ENCODE data around the gene PDE4D. TPM values are rescaled to one million over a fixed set of nuclear protein-coding genes. Genes with fewer than 3 reads are reported as not detected.

Gene PDE4D
- total RNA-seq, 1 experiment from 2014 or later = 62.6 TPM

DNA sequence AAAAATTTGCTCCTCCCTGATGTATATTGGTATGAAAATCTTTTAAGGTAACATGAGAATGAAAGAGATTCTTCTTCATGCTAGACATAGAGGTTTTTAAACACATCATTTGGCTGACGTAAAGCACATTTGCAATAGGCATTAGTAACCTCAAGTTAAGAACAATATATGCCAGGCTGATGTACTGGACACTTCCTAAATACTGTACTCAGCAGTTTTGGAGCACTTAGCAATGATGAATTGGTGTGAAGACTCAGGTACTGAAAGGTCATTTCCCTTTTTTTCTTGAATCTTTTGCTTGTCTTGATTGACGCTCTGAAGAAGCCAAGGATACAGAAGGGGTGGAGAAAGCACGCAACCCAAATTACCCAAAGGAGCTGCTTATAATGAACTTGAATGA is 322.5 kb downstream of the PDE4D start:
- in situ Hi-C loops (cut with HindIII; ENCODE audit: low pct_unique_long_range_greater_than_20kb, low sequenced_read_pairs) = no loop called here

DNA sequence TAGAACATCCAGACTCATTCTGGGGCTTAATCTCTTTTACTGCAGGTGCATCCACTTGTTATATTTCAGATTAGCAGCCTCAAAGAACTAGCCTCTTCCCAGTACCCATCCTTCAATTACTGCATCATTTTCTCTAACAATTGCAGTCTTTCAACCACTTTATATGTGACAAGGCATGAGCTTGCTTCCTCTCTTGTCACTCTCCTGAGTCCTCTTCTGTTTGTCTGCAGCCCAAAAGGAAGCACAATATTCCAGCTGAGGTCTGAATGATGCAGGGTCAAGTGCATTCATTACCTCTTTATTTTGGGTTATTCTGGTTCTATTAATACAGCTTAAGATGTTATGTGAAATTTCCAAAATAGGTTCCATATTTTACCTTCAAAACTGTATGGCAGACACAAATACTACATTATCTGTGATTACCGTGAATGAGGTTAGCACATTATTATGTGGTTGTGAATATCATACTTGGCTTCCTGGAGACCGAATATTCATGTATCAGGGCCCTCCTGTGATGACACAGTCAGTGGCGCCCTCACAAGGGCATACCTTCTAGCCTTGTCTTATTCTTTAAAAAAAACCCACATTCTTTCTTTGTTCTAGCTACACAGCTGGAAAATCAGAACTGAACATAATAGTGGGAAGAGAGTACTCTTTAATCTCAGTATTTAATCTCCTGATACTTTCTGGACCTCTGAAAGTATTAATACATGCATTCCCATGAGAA is 323.8 kb downstream of the PDE4D start:
- in situ Hi-C loops (cut with HindIII; ENCODE audit: low pct_unique_long_range_greater_than_20kb, low sequenced_read_pairs) = no loop called here

More for the DNA sequence above, 322.5 kb downstream of the PDE4D start:
- no peak for DNase-seq (ENCODE audit: low read depth, low spot score)

DNA sequence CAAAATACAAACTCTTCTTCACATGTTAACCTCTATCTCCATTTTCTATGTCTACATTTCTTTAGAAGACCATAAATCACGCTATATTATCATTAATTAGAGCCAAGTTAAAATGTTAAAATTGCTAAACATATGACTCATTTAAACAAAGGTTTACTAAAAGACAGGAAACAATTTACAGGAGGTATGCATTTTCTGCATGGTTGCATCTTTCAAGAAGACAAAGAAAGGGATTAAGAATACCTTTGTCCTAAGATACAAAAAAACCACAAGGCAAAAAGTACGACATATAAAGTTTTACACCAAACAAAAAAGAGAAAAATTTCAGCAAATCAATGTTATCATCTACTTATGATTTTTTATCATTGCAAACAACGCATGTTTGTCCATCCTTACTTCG is 324.4 kb downstream of the PDE4D start:
- DNase-seq (ENCODE audit: low read depth, low spot score) = no peak
- in situ Hi-C loops (cut with HindIII; ENCODE audit: low pct_unique_long_range_greater_than_20kb, low sequenced_read_pairs) = no loop called here

More for the DNA sequence above, 323.8 kb downstream of the PDE4D start:
- DNase-seq (ENCODE audit: low read depth, low spot score) = no peak

DNA sequence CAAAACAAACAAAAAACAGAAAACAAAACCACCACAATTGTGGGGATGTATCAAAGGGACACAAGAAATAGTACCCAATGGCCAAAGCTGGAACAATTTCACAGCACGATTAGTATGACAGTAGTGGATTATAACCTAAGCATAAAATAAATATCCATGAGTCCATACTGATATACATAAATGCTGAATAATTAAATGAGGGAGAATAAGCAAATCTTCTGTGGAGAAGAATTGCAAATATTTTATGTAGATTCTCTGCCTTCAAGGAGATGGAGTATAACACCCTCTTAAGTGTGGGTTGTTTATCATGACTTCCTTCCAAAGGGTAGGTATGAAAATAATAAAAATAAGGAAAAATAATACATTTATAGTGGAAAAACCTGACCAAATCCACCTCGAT is 325.4 kb downstream of the PDE4D start:
- in situ Hi-C loops (cut with HindIII; ENCODE audit: low pct_unique_long_range_greater_than_20kb, low sequenced_read_pairs) = no loop called here
- DNase-seq (ENCODE audit: low read depth, low spot score) = no peak

DNA sequence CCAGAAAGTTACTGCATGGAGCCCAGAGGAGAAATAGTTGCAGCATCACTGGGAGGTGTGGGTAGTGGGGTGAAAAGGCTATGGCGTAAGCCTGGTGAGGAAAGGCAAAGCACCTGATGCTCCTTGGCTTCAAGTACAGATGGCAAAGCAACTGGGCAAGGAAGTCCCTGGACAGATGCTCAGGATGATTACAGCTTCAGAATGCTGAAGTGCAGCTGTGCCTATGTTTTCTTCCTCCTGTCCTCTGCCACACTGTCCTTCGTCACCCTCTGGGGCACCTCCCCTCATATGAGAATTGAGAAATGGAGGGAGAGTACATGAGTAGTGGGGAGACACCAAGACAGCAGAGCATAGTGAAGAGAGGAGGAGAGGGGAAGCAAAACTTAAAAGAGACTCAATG is 328.0 kb downstream of the PDE4D start:
- DNase-seq (ENCODE audit: low read depth, low spot score) = no peak
- in situ Hi-C loops (cut with HindIII; ENCODE audit: low pct_unique_long_range_greater_than_20kb, low sequenced_read_pairs) = no loop called here

DNA sequence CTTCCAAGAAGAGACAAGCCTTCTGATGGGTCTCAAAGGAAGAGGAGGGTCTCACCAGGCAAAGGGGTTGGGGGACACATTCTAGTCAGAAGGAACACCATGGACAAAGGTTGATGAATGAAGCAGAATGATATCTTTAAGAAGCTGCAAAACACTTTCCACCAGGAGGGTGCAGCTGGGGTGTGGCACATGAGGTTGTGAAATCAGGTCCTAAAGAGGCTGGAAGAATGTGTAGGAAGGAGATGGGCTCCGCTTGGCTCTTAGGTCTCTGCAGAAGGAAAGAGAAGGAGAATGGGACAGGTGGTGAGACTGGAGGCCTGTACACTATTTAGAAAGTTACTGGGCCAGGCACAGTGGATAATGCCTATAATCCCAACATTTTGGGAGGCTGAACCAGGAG is 328.6 kb downstream of the PDE4D start:
- DNase-seq (ENCODE audit: low read depth, low spot score) = no peak

DNA sequence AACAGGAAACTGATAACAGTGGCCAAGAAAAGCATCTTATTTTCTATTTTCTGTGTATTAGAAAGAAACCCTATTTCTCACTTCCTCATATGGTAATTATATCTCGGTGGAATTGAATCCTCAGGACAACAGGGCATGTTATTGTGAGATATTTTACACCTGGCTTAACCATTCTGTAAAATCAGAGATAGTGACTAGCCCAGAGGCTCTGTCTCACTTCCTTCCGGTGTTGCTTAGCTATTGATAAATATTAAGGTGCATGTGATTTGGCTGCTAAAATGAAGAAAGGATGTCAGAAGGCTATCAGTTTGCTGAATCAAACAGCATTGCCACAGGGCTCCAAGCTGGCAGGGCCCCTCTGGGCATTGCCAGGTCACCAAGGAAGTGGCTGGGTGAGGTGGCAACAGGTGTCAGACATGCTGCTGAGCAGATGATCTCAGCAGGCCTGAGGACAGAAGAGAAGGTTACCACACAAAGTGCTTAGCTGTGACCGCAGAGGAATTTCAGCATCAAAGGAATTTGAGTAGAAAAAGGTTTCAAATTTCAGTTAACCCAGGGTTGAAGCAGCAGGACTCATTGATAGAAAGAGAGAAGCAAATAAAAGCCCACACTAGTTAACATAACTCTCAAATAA is 330.7 kb downstream of the PDE4D start:
- peak; percentile 25 for DNase-seq (ENCODE audit: low read depth, low spot score)
- in situ Hi-C loops (cut with HindIII; ENCODE audit: low pct_unique_long_range_greater_than_20kb, low sequenced_read_pairs) = no loop called here

More for the DNA sequence above, 328.6 kb downstream of the PDE4D start:
- in situ Hi-C loops (cut with HindIII; ENCODE audit: low pct_unique_long_range_greater_than_20kb, low sequenced_read_pairs) = no loop called here

DNA sequence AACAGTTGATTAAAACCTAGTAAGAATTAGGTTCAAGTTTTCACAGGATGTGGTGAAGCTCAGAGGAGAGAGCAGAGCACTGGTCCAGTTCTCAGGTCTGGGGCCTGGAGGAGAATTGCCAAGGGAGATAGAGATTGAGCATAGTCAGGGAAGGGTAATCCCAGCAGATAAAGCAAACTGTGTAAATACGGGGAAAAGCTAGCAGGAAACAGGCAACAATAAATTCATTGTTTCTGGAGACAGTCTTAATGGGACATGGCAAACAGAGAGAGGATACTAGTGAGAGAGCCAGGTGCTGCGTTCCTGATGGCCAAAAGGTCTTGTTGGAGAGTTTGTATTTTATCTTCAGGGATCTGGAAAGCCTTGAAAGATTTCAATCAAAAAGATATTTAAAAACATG is 333.0 kb downstream of the PDE4D start:
- DNase-seq (ENCODE audit: low read depth, low spot score) = peak; percentile 54
- in situ Hi-C loops (cut with HindIII; ENCODE audit: low pct_unique_long_range_greater_than_20kb, low sequenced_read_pairs) = no loop called here

DNA sequence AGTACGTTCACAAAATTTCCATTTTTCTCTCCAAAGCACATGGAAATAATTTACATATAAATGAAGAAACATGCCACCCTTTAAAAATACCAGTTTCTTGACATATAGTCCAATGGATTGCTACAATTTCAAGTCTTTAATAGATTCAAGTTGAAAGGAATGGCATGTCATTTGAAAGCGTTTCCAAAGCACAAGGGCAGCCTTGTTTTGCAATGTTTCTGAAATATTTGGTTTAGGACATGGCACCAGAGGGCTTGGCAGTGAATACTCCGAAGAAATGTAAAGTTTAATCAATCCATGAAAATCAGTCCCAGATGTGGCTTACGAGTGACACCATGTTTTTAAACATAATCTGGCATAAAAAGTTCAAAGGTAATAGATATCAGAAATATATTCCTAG is 333.7 kb downstream of the PDE4D start:
- in situ Hi-C loops (cut with HindIII; ENCODE audit: low pct_unique_long_range_greater_than_20kb, low sequenced_read_pairs) = no loop called here

DNA sequence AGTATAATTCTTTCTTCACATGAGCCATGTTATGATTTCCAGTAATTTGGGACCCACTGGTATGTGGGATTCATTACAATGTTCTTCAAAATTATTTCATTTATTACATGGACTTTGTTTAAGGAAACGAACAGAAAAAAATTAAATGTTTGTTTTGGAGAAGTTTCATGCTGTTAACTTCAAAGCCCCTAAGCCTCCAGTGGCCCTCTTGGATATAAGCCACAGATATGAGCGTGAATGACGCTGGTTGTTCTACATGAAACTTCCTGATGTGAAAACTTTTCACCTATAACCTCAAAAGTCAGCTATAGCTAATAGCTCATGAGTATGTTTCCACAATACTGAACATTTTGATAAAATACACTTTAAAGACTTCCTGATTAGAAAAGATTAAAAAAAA is 334.2 kb downstream of the PDE4D start:
- in situ Hi-C loops (cut with HindIII; ENCODE audit: low pct_unique_long_range_greater_than_20kb, low sequenced_read_pairs) = no loop called here

More for the DNA sequence above, 333.7 kb downstream of the PDE4D start:
- DNase-seq (ENCODE audit: low read depth, low spot score) = peak; percentile 17

DNA sequence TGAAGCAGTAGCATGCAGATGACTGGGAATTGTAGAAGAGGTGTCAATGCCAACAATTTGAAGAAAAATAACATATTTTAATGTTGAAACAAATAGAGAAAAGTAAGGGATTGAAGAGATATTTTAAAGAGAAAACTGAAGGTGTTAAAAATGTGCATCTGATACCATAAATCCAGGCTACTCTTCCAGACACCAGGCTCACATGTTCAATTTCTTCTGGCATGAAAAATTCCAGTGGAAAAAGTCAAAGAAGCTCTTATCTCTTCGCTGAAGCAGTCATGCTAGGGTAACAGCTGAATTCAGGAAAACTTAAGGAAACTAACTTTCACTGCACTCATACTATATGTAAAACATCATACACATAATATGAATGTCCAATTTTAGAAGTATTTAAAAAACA is 335.0 kb downstream of the PDE4D start:
- in situ Hi-C loops (cut with HindIII; ENCODE audit: low pct_unique_long_range_greater_than_20kb, low sequenced_read_pairs) = no loop called here
- no peak for DNase-seq (ENCODE audit: low read depth, low spot score)

More for the DNA sequence above, 334.2 kb downstream of the PDE4D start:
- no peak for DNase-seq (ENCODE audit: low read depth, low spot score)

DNA sequence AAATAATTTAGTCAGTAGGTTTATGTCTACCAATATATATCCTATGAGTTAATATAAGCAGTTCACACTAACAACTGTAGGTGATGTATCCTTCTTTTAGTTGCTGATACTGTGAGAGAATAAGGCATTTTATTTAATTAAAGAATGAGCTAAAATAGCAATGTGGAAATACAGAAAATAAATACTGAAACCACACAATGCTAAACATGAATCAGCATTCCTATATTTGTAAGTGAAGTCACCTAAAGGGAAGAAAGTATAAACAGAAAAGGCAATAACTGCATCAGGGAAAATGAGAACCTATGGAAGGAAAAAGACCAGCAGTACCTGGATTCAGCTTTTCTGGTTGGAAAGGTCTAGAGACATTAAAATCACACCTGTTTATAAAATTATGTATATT is 336.0 kb downstream of the PDE4D start:
- in situ Hi-C loops (cut with HindIII; ENCODE audit: low pct_unique_long_range_greater_than_20kb, low sequenced_read_pairs) = no loop called here

DNA sequence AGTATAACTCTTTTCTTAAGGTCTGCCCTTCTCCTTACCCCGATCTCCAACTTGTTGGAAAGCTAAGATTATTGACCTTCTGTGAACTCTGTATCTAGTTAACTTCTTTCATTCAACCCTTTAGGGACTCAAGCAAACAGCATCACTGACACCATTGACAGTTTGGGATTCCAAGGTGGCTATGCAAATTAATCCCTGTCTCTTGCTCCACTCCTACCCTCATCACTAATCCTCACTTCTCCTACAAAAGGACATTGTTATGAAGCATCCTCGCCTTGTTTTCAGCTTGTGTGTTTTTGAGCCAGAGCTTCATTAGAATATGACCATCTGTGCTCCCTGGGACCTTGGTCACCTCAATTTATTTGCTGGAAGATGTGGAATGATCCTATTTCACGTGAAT is 337.9 kb downstream of the PDE4D start:
- DNase-seq (ENCODE audit: low read depth, low spot score) = no peak

More for the DNA sequence above, 336.0 kb downstream of the PDE4D start:
- DNase-seq (ENCODE audit: low read depth, low spot score) = no peak

DNA sequence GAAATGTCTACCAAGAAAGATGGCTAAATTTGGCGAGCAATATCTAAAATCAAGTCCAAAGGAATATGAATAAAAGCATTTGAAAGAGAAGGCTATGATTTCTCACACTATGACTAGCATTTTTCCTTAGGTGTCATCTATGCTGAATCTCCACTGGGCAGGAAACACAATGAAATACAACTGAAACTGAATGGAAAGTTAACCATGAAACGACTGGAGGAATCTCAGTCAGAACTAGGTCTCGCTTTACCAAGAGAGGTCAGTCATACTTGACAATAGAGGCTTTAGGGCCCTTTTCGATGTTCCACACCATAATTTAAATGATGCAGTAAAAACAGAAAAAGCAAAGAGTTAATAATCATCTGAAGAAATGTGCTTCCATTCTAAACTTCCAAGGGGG is 339.0 kb downstream of the PDE4D start:
- in situ Hi-C loops (cut with HindIII; ENCODE audit: low pct_unique_long_range_greater_than_20kb, low sequenced_read_pairs) = no loop called here
- DNase-seq (ENCODE audit: low read depth, low spot score) = no peak

More for the DNA sequence above, 337.9 kb downstream of the PDE4D start:
- in situ Hi-C loops (cut with HindIII; ENCODE audit: low pct_unique_long_range_greater_than_20kb, low sequenced_read_pairs) = no loop called here

DNA sequence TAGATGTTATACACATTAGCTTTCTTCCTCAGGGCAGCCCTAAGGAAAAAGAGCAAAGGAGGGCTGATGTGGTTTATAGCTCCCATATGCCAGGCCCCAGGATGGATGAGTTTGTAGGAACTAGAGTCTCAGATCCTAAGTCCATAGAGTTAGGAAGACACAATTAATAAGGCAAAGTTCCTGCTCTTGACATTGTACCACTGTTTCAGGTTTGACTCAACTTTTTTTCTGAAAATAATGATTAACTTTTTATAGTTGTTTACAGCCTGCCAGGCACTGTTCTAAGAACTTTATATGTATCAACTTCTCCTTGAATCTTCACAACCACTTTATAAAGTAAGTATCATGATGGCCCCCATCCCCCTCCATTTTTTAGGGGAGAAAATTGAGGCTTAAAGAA is 339.5 kb downstream of the PDE4D start:
- in situ Hi-C loops (cut with HindIII; ENCODE audit: low pct_unique_long_range_greater_than_20kb, low sequenced_read_pairs) = no loop called here
- DNase-seq (ENCODE audit: low read depth, low spot score) = no peak

DNA sequence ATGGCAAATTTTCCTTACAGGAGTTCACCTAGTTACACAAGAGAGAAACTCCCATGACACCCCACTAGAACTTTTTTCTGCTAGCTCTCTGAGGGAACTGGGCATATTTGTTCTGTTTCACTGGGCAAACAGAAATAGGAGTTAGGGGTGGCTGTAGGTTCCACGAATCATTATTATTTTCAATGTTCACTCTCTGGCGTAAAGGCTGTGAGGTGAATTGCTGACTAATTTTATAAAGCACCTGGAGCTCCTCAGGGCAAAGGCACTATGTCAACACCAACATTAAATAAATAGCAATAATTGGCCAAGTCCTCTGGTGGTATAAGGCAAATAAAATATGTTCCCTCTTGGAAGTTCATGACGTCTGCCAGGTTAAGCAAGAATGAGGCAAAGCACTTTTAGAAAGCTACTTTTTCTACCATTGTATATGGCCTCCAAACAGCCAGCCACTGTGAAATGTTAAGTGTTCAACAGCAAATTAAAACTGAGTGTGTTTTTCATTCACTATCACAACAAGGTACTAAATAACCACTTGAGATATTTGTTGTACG is 344.6 kb downstream of the PDE4D start:
- in situ Hi-C loops (cut with HindIII; ENCODE audit: low pct_unique_long_range_greater_than_20kb, low sequenced_read_pairs) = no loop called here
- DNase-seq (ENCODE audit: low read depth, low spot score) = no peak

DNA sequence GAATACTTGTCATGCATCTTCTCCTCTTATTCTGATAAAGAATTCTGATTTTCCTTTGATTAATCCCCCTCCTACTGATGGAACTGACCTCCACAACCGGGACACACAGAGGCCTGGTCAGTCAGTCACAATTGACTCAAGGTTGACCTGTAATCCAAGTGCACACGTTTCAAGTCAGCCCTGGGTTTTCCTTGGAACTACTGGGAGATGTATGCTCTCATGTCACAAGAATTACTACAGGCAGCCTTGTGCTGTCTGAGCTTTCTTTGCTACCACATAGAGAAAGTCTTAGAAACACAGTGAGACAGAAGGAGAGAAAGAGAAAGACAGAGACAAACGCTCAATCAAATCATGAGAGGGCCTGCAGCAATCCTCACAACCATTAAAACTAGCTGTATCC is 345.8 kb downstream of the PDE4D start:
- in situ Hi-C loops (cut with HindIII; ENCODE audit: low pct_unique_long_range_greater_than_20kb, low sequenced_read_pairs) = no loop called here
- no peak for DNase-seq (ENCODE audit: low read depth, low spot score)

DNA sequence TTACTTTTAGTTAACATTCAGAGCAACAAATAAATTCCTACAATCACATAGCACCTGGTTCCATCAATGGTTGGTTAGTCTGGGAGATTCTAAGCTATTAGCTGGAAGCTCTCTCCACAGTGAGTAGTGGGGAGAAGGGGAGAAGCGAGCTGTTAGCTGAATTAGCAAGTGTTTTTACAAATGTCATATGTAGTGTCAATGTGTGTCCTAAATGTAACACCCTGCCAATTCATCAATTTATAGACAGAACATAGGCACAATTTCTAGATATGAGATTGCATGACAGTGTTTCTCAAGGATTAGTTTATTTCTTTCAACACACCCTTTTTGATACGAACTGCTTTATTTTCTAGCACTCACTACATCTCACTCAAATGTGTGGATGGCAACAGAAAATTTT is 349.0 kb downstream of the PDE4D start:
- DNase-seq (ENCODE audit: low read depth, low spot score) = no peak
- in situ Hi-C loops (cut with HindIII; ENCODE audit: low pct_unique_long_range_greater_than_20kb, low sequenced_read_pairs) = no loop called here

Data from SK-MEL-5 (cell line).